Duodenal mucosa (tissue), 2 donors: ENCODE data around the gene SCAP.
A peak's percentile ranks its signal among the peaks of the same experiment; 100 is the strongest.

Source experiments
- H3K27ac ChIP-seq: one replicate; pipeline ENCODE4 v1.7.0; 2013; ENCODE audit warnings: low read depth, low read length
- H3K27me3 ChIP-seq, 2 donors: one replicate each; pipeline ENCODE4 v1.7.0; 2013; ENCODE audit warnings: low read length in 2 of 2, control low read depth in 1 of 2; ENCODE audit not compliant: insufficient read depth in 2 of 2, control insufficient read depth in 1 of 2
- H3K36me3 ChIP-seq, 2 donors: one replicate each; pipeline ENCODE4 v1.7.0; 2013; ENCODE audit warnings: low read length in 2 of 2, control low read depth in 1 of 2; ENCODE audit not compliant: insufficient read depth in 2 of 2, control insufficient read depth in 1 of 2
- H3K4me1 ChIP-seq, 2 donors: one replicate each; pipeline ENCODE4 v1.7.0; 2013; ENCODE audit warnings: low read length in 2 of 2, control low read depth in 1 of 2; ENCODE audit not compliant: insufficient read depth in 2 of 2, control insufficient read depth in 1 of 2
- H3K4me3 ChIP-seq, 2 donors: one replicate each; pipeline ENCODE4 v1.7.0; 2013; ENCODE audit warnings: low read length in 2 of 2, low read depth in 1 of 2
- H3K9ac ChIP-seq, 2 donors: one replicate each; pipeline ENCODE4 v1.7.0; 2013; ENCODE audit warnings: low read length in 2 of 2, low read depth in 1 of 2
- H3K9me3 ChIP-seq, 2 donors: one replicate each; pipeline ENCODE4 v1.7.0; 2013; ENCODE audit warnings: low read length in 2 of 2, control low read depth in 1 of 2; ENCODE audit not compliant: control insufficient read depth in 1 of 2

Gene SCAP

GRCh38 chr3:47436180-47436579, 39.6 kb downstream of the SCAP start:
- H3K4me3 ChIP-seq = no peak overlapping the region
- H3K36me3 ChIP-seq = peaks cover 27 to 35% of the 10 kb centered on the region in 2 donors
- H3K9ac ChIP-seq = no peak overlapping the region
- H3K27me3 ChIP-seq = no peaks in the 10 kb centered on the region
- H3K9me3 ChIP-seq = no peaks in the 10 kb centered on the region
- H3K4me1 ChIP-seq = peaks cover 17 to 26% of the 10 kb centered on the region in 2 donors
- no peak overlapping the region for H3K27ac ChIP-seq

- peaks cover 29 to 41% of the 10 kb centered on the region in 2 donors for H3K36me3 ChIP-seq
- H3K27ac ChIP-seq = no peak overlapping the region
- H3K27me3 ChIP-seq = no peaks in the 10 kb centered on the region
- H3K4me3 ChIP-seq = no peak overlapping the region
- no peak overlapping the region for H3K9ac ChIP-seq
- peaks cover 15 to 20% of the 10 kb centered on the region in 2 donors for H3K4me1 ChIP-seq
- H3K9me3 ChIP-seq = no peaks in the 10 kb centered on the region
Observed at GRCh38 chr3:47434849-47435248, 40.9 kb downstream of the SCAP start.

GRCh38 chr3:47433796-47434195, 41.9 kb downstream of the SCAP start:
- Histone ChIP-seq H3K27ac (no peak overlapping the region), H3K9ac (no peak overlapping the region), H3K4me3 (no peak overlapping the region), H3K36me3 (peaks cover 22 to 40% of the 10 kb centered on the region in 2 donors), H3K4me1 (peaks cover 15 to 18% of the 10 kb centered on the region in 2 donors), H3K9me3 (no peaks in the 10 kb centered on the region), H3K27me3 (no peaks in the 10 kb centered on the region)

- H3K36me3 ChIP-seq = peaks cover 32 to 51% of the 10 kb centered on the region in 2 donors
Observed at GRCh38 chr3:47432673-47433072, 43.1 kb downstream of the SCAP start.

GRCh38 chr3:47431225-47431624, 44.5 kb downstream of the SCAP start:
- Histone ChIP-seq H3K9me3 (no peaks in the 10 kb centered on the region), H3K36me3 (peaks cover 38 to 63% of the 10 kb centered on the region in 2 donors)

More at GRCh38 chr3:47432673-47433072, 43.1 kb downstream of the SCAP start:
- Histone ChIP-seq H3K4me1 (peaks cover 15 to 18% of the 10 kb centered on the region in 2 donors), H3K9ac (no peak overlapping the region), H3K27me3 (no peaks in the 10 kb centered on the region), H3K4me3 (no peak overlapping the region), H3K27ac (no peak overlapping the region), H3K9me3 (no peaks in the 10 kb centered on the region)

GRCh38 chr3:47430606-47431005, 45.1 kb downstream of the SCAP start:
- H3K36me3 ChIP-seq = peaks cover 38 to 68% of the 10 kb centered on the region in 2 donors
- no peak overlapping the region for H3K9ac ChIP-seq
- H3K27ac ChIP-seq = no peak overlapping the region

More at GRCh38 chr3:47431225-47431624, 44.5 kb downstream of the SCAP start:
- Histone ChIP-seq H3K4me3 (no peak overlapping the region), H3K4me1 (peaks cover 14 to 16% of the 10 kb centered on the region in 2 donors), H3K27me3 (no peaks in the 10 kb centered on the region), H3K9ac (no peak overlapping the region), H3K27ac (no peak overlapping the region)

GRCh38 chr3:47429476-47430270, 46.1 kb downstream of the SCAP start:
- Histone ChIP-seq H3K9me3 (no peaks in the 10 kb centered on the region), H3K9ac (no peak overlapping the region), H3K27me3 (no peaks in the 10 kb centered on the region), H3K4me1 (peaks cover 17 to 21% of the 10 kb centered on the region in 2 donors), H3K27ac (no peak overlapping the region), H3K36me3 (peaks cover 34 to 72% of the 10 kb centered on the region in 2 donors), H3K4me3 (no peak overlapping the region)

More at GRCh38 chr3:47430606-47431005, 45.1 kb downstream of the SCAP start:
- Histone ChIP-seq H3K4me3 (no peak overlapping the region), H3K9me3 (no peaks in the 10 kb centered on the region), H3K27me3 (no peaks in the 10 kb centered on the region), H3K4me1 (peaks cover 14 to 17% of the 10 kb centered on the region in 2 donors)

- Histone ChIP-seq H3K9me3 (no peaks in the 10 kb centered on the region), H3K4me1 (peaks cover 21 to 24% of the 10 kb centered on the region in 2 donors), H3K27ac (no peak overlapping the region), H3K27me3 (no peaks in the 10 kb centered on the region), H3K36me3 (peaks cover 28 to 74% of the 10 kb centered on the region in 2 donors), H3K4me3 (no peak overlapping the region), H3K9ac (no peak overlapping the region)
Observed at GRCh38 chr3:47428662-47429061, 47.1 kb downstream of the SCAP start.

GRCh38 chr3:47427866-47428265, 47.9 kb downstream of the SCAP start:
- H3K36me3 ChIP-seq = peaks cover 23 to 68% of the 10 kb centered on the region in 2 donors
- H3K4me1 ChIP-seq = peaks cover 27 to 28% of the 10 kb centered on the region in 2 donors
- H3K9ac ChIP-seq = no peak overlapping the region
- no peak overlapping the region for H3K4me3 ChIP-seq
- no peaks in the 10 kb centered on the region for H3K9me3 ChIP-seq
- H3K27me3 ChIP-seq = no peaks in the 10 kb centered on the region
- no peak overlapping the region for H3K27ac ChIP-seq

- H3K9ac ChIP-seq = peak overlapping the region in 1 of 2 donors; percentile 41
- peaks cover 46 to 47% of the 10 kb centered on the region in 2 donors for H3K4me1 ChIP-seq
- peaks cover 20 to 55% of the 10 kb centered on the region in 2 donors for H3K36me3 ChIP-seq
- no peaks in the 10 kb centered on the region for H3K27me3 ChIP-seq
- no peaks in the 10 kb centered on the region for H3K9me3 ChIP-seq
- no peak overlapping the region for H3K4me3 ChIP-seq
- no peak overlapping the region for H3K27ac ChIP-seq
Observed at GRCh38 chr3:47425959-47426358, 49.8 kb downstream of the SCAP start.
